Skeletal muscle satellite cell (primary cell): ENCODE results near the gene ZBTB16.

Experiments used
- H3K27me3 ChIP-seq: 2 replicates; pipeline ENCODE4 v1.7.0; 2013; ENCODE audit warnings: low read length; ENCODE audit not compliant: control insufficient read depth, insufficient read depth
- H3K36me3 ChIP-seq: 2 replicates; pipeline ENCODE4 v1.7.0; 2013; ENCODE audit warnings: mild to moderate bottlenecking, control low read depth, low read length; ENCODE audit not compliant: insufficient read depth
- H3K4me1 ChIP-seq: 2 replicates; pipeline ENCODE4 v1.7.0; 2013; ENCODE audit warnings: low read length; ENCODE audit not compliant: control insufficient read depth, insufficient read depth
- H3K4me2 ChIP-seq: 2 replicates; pipeline ENCODE4 v1.7.0; 2013; ENCODE audit warnings: mild to moderate bottlenecking, low read length
- H3K4me3 ChIP-seq: 2 replicates; pipeline ENCODE4 v1.7.0; 2013; ENCODE audit warnings: low read length
- H3K9ac ChIP-seq: 2 replicates; pipeline ENCODE4 v1.7.0; 2013; ENCODE audit warnings: mild to moderate bottlenecking, low read depth, low read length, moderate library complexity
- H3K9me3 ChIP-seq: replicated peaks from 2 replicates; pipeline ENCODE4 v1.7.0; 2013; ENCODE audit warnings: mild to moderate bottlenecking, control low read depth, low read length

ZBTB16 gene

GRCh38 chr11:114058026-114058706 lies 1.3 kb upstream of the ZBTB16 start:
- peak overlapping the region; percentile 82 for H3K9ac ChIP-seq
- H3K4me3 ChIP-seq: peak overlapping the region; percentile 71
- H3K27me3 ChIP-seq: no peaks in the 10 kb centered on the region
- H3K36me3 ChIP-seq: peaks cover 3% of the 10 kb centered on the region
- H3K4me1 ChIP-seq: peaks cover 32% of the 10 kb centered on the region
- H3K4me2 ChIP-seq: peak overlapping the region; percentile 93
- no peaks in the 10 kb centered on the region for H3K9me3 ChIP-seq

GRCh38 chr11:114058871-114059277 lies 637 bp upstream of the ZBTB16 start:
- Histone ChIP-seq H3K4me3 (peak overlapping the region; percentile 71), H3K9ac (peak overlapping the region; percentile 82), H3K4me2 (peak overlapping the region; percentile 93), H3K4me1 (peaks cover 39% of the 10 kb centered on the region), H3K9me3 (no peaks in the 10 kb centered on the region), H3K36me3 (peaks cover 10% of the 10 kb centered on the region), H3K27me3 (no peaks in the 10 kb centered on the region)

GRCh38 chr11:114059984-114060391 lies 477 bp downstream of the ZBTB16 start:
- Histone ChIP-seq H3K36me3 (peaks cover 22% of the 10 kb centered on the region), H3K4me3 (peak overlapping the region; percentile 98), H3K4me2 (peak overlapping the region; percentile 78), H3K27me3 (no peaks in the 10 kb centered on the region), H3K9ac (peak overlapping the region; percentile 98), H3K4me1 (peaks cover 50% of the 10 kb centered on the region), H3K9me3 (no peaks in the 10 kb centered on the region)

GRCh38 chr11:114060392-114061047 lies 1.0 kb downstream of the ZBTB16 start:
- H3K9ac ChIP-seq: peak overlapping the region; percentile 98

GRCh38 chr11:114061048-114061680 lies 1.7 kb downstream of the ZBTB16 start:
- peak overlapping the region; percentile 98 for H3K9ac ChIP-seq
- H3K4me2 ChIP-seq: peak overlapping the region; percentile 78
- no peaks in the 10 kb centered on the region for H3K27me3 ChIP-seq

More at GRCh38 chr11:114060392-114061047, 1.0 kb downstream of the ZBTB16 start:
- Histone ChIP-seq H3K4me1 (peaks cover 55% of the 10 kb centered on the region), H3K27me3 (no peaks in the 10 kb centered on the region), H3K4me2 (peak overlapping the region; percentile 78), H3K9me3 (no peaks in the 10 kb centered on the region), H3K36me3 (peaks cover 27% of the 10 kb centered on the region), H3K4me3 (peak overlapping the region; percentile 98)

GRCh38 chr11:114061681-114062049 lies 2.2 kb downstream of the ZBTB16 start:
- peak overlapping the region; percentile 98 for H3K9ac ChIP-seq
- H3K9me3 ChIP-seq: no peaks in the 10 kb centered on the region
- H3K27me3 ChIP-seq: no peaks in the 10 kb centered on the region
- H3K4me3 ChIP-seq: peak overlapping the region; percentile 98
- peak overlapping the region; percentile 78 for H3K4me2 ChIP-seq
- H3K4me1 ChIP-seq: peaks cover 60% of the 10 kb centered on the region
- H3K36me3 ChIP-seq: peaks cover 36% of the 10 kb centered on the region

More at GRCh38 chr11:114061048-114061680, 1.7 kb downstream of the ZBTB16 start:
- peaks cover 33% of the 10 kb centered on the region for H3K36me3 ChIP-seq
- H3K4me3 ChIP-seq: peak overlapping the region; percentile 98
- no peaks in the 10 kb centered on the region for H3K9me3 ChIP-seq
- H3K4me1 ChIP-seq: peaks cover 57% of the 10 kb centered on the region

GRCh38 chr11:114062272-114062671 lies 2.8 kb downstream of the ZBTB16 start:
- Histone ChIP-seq H3K4me1 (peaks cover 60% of the 10 kb centered on the region), H3K4me2 (peak overlapping the region; percentile 78), H3K9me3 (no peaks in the 10 kb centered on the region), H3K27me3 (no peaks in the 10 kb centered on the region), H3K36me3 (peaks cover 41% of the 10 kb centered on the region), H3K4me3 (peak overlapping the region; percentile 39), H3K9ac (peak overlapping the region; percentile 98)

- H3K4me1 ChIP-seq: peaks cover 53% of the 10 kb centered on the region
- H3K9ac ChIP-seq: no peak overlapping the region
- no peaks in the 10 kb centered on the region for H3K27me3 ChIP-seq
- H3K36me3 ChIP-seq: peaks cover 50% of the 10 kb centered on the region
- H3K4me3 ChIP-seq: no peak overlapping the region
- peak overlapping the region; percentile 78 for H3K4me2 ChIP-seq
- no peaks in the 10 kb centered on the region for H3K9me3 ChIP-seq
These were observed 3.8 kb downstream of the ZBTB16 start for GRCh38 chr11:114063149-114063828.

- Histone ChIP-seq H3K36me3 (peaks cover 55% of the 10 kb centered on the region), H3K4me2 (peak overlapping the region; percentile 64), H3K27me3 (no peaks in the 10 kb centered on the region), H3K9me3 (no peaks in the 10 kb centered on the region), H3K4me1 (peaks cover 48% of the 10 kb centered on the region), H3K9ac (no peak overlapping the region), H3K4me3 (no peak overlapping the region)
These were observed 4.3 kb downstream of the ZBTB16 start for GRCh38 chr11:114063829-114064201.

- H3K9ac ChIP-seq: no peak overlapping the region
- peaks cover 45% of the 10 kb centered on the region for H3K4me1 ChIP-seq
These were observed 4.7 kb downstream of the ZBTB16 start for GRCh38 chr11:114064216-114064615.

GRCh38 chr11:114065094-114065493 lies 5.6 kb downstream of the ZBTB16 start:
- peaks cover 64% of the 10 kb centered on the region for H3K36me3 ChIP-seq
- H3K9ac ChIP-seq: no peak overlapping the region
- H3K9me3 ChIP-seq: no peaks in the 10 kb centered on the region
- H3K4me1 ChIP-seq: peaks cover 45% of the 10 kb centered on the region
- peak overlapping the region; percentile 64 for H3K4me2 ChIP-seq
- peak overlapping the region; percentile 24 for H3K4me3 ChIP-seq
- H3K27me3 ChIP-seq: no peaks in the 10 kb centered on the region

More at GRCh38 chr11:114064216-114064615, 4.7 kb downstream of the ZBTB16 start:
- H3K27me3 ChIP-seq: no peaks in the 10 kb centered on the region
- H3K4me2 ChIP-seq: peak overlapping the region; percentile 64
- H3K9me3 ChIP-seq: no peaks in the 10 kb centered on the region
- peaks cover 57% of the 10 kb centered on the region for H3K36me3 ChIP-seq
- H3K4me3 ChIP-seq: no peak overlapping the region
